TTC549 (cell line): ENCODE results near the gene SCLY.
"Not testable (repeated sequence)": the region's sequence is repeated elsewhere in the genome, so short reads cannot be mapped to it uniquely, and the experiment has no call there.

ENCODE experiments used
- FAIRE-seq: peaks from 2 replicates; lab custom pipeline; 2012; peaks lifted over from hg19 to GRCh38; lab: Jason Lieb, UNC

SCLY gene

GRCh38 chr2:238040918-238041317, 19.9 kb upstream of the SCLY start:
- FAIRE-seq: no peak

- FAIRE-seq: no peak
Observed at GRCh38 chr2:238042090-238042489, 18.7 kb upstream of the SCLY start.

- FAIRE-seq: no peak
Observed at GRCh38 chr2:238042849-238043584, 17.8 kb upstream of the SCLY start.

- FAIRE-seq: no peak
Observed at GRCh38 chr2:238043851-238044250, 16.9 kb upstream of the SCLY start.

DNA sequence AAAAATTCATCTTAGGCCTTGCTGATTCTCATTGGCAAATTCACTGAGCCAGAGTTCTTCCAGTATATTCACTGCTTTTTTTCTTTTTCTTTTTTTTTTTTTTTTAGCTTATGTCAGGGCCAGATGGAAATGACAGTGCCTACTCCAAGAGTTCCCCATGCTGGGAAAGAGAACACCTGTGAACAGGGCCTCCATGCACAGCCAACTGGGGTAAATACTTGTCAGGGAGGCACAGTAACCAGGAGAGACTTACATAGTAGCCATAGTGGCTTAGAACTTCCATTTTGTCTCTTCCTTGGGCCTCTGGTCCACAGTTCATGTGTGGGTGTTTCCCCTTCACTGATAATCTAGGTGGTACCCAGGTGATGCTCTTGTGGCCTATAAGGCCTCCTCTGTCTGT, 15.2 kb upstream of the SCLY start:
- FAIRE-seq: no peak

- no peak for FAIRE-seq
Observed at GRCh38 chr2:238046725-238047270, 14.0 kb upstream of the SCLY start.

DNA sequence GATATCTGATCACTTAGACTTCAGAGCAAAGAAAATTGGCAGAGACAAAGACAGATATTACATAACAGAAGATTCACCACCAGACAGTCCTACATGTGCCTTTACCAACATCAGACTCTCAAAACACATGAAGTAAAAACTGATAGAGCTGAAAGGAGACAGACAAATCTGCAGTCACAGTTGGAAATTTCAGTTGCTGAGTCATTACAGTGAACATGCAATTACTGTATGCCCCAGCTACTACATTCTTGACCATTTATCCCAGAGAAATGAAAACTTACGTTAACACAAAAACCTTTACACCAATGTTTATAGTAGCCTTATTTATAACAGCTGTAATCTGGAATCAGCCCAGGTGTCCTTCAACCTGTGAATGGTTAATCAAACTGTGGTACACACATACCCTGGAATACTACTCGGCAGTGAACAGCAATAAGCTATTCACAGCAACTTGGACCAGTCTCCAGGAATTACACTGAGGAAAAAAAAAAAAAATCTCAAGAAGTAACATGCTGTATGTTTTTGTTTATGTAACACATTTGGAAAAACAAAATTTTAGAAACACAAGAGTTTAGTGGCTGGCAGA, 7.5 kb upstream of the SCLY start:
- FAIRE-seq: no peak

DNA sequence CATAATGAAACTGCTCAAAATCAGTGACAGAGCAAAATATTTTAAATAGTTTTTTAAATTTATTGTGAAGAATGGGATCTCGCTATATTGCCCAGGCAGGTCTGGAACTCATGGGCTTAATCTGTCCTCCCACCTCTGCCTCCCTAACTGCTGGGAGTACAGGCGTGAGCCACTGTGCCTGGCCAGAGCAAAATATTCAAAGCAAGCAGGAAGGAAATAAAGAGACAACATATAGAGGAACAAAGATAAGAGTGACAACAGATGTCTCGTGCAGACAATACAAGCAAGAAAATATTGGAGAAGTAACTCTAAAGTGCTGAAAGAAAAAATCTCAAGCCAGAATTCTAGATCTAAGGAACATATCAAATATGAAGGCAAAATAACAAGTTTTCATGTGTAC, 5.0 kb upstream of the SCLY start:
- no peak for FAIRE-seq

GRCh38 chr2:238057696-238058575, 2.9 kb upstream of the SCLY start:
- not testable (repeated sequence) for FAIRE-seq

GRCh38 chr2:238059505-238059904, 1.3 kb upstream of the SCLY start:
- no peak for FAIRE-seq

DNA sequence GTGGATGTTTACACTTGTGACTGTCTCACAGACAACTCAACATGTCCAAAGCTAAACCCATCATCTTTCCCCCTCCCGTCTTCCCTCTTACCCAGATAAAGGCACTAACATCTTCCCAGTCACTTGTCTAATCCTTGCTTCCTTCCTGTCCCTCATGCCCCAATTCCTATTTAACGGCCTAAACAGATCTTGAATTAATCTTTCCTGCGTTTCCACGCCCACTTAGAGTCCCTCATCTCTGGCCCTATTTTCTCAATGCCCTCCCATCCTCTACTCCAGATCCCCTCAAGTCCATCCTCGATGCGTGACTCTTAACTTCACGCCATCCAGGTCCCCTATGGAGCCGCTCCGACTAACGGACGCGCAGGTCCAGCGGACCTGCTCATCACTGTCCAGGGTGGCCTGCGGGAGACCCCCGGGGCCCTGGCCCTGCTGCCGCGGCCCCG, 682 bp upstream of the SCLY start:
- no peak for FAIRE-seq

DNA sequence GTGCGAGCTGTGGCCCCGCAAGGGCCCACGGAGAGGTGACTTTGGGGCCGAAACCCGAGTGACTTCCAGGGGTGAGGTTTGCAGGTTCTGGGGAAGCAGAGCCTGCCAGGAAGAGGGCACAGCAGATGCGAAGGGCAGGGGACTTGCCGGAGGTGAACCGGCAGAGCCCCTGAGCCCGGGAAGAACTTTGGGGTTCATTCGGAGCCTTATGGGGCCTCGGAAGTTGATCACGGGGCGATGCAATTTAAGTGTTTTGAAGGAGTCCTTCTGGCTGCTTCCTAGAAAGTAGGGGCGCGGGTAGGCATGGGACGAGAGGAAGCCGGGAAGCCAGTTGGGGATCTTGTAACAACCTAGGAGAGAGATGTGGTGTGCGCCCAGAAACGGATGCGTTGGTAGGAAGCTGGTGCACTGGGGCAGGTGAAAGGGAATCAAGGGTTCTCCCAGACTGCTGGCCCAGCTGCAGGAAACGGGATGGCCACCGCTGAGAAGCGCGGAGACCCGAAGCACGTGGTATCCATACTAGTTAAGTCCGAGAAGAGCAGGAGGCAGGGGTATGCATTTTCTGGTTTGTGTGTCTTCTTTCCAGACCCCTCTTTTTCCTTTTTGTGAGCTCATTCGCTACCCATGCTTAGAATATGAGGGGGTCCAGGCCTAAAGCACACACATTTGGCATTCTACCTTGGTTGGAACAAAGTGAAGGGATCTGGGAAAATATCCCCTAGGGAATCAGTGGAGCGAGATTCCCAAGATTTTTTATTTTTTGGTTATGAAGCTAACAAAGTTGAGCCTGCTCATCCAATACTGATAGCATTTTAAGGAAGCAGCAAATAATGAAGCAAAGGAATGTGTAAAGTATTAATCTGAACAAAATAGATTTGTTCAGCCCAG, 758 bp downstream of the SCLY start:
- no peak for FAIRE-seq

- FAIRE-seq: no peak
Observed at GRCh38 chr2:238063414-238064189, 2.8 kb downstream of the SCLY start.

- no peak for FAIRE-seq
Observed at GRCh38 chr2:238064376-238064775, 3.6 kb downstream of the SCLY start.

DNA sequence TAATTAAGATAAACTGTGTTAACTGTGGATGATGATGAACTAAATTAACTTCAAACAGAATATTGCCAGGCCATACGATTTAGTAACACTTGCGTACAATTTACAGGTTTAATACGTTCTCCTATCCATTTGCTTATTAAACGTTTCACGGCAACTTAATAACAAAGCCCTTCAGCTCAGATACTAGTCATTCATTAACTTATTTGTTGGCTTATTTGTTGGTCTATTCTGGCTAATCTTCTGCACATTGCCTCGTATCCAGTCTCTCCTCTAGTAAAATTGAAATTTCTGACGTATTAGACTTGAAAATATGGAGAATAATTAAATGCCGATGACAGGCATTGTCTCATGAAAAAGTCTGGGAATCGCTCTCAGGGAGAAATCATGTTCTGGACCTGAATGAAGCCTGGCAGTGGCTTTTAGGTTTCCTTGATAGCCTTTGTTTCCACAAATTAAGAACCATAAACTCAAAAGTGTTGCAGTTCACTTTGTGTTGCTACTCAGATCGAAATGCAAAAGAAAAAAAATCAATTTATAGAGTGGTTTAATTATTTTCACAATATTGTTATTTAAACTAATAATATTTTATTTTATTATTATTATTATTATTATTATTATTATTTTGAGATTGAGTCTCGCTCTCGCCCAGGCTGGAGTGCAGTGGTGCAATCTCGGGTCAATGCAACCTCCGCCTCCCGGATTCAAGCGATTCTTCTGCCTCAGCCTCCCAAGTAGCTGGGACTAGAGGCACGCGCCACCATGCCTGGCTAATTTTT, 4.5 kb downstream of the SCLY start:
- FAIRE-seq: no peak

GRCh38 chr2:238066218-238066617, 5.4 kb downstream of the SCLY start:
- no peak for FAIRE-seq

GRCh38 chr2:238066718-238067117, 5.9 kb downstream of the SCLY start:
- not testable (repeated sequence) for FAIRE-seq

GRCh38 chr2:238067939-238068338, 7.1 kb downstream of the SCLY start:
- no peak for FAIRE-seq

- no peak for FAIRE-seq
Observed at GRCh38 chr2:238069021-238069709, 8.4 kb downstream of the SCLY start.

GRCh38 chr2:238069877-238070276, 9.1 kb downstream of the SCLY start:
- FAIRE-seq: no peak
